Measurements from ENCODE around the gene DCAF4. TPM values are rescaled to one million over a fixed set of nuclear protein-coding genes. Genes with fewer than 3 reads are reported as not detected.

DCAF4 gene
- total and polyA plus RNA-seq, 8 donors = 0.58 to 139 (median 7.7) TPM

- no peaks in the 10 kb centered on the region for H3K27me3 ChIP-seq
- intact Hi-C loops (cut with DNase I; ENCODE audit: low total_unique reads) = no loop called here
- H3K4me3 ChIP-seq = no peak overlapping the region
- no peaks in the 10 kb centered on the region for H3K9me3 ChIP-seq
- TF ChIP-seq EP300 (IDR thresholded peaks at IDR 0.05) = no peak
- TF ChIP-seq POLR2AphosphoS5 (IDR thresholded peaks at IDR 0.05) = no peak
- no peak for TF ChIP-seq CTCF (IDR thresholded peaks at IDR 0.05)
- no peak for TF ChIP-seq POLR2A (IDR thresholded peaks at IDR 0.05)
- 90 to 97% (median 91%) methylated on average over 12 to 14 of the region's 14 CpGs for WGBS, 5 donors
- no peaks in the 10 kb centered on the region for H3K4me1 ChIP-seq
- peaks cover 31 to 100% (median 98%) of the 10 kb centered on the region in 4 donors for H3K36me3 ChIP-seq
- no peak for DNase-seq
- H3K27ac ChIP-seq = no peak overlapping the region
Measured at GRCh38 chr14:72942934-72943333, 16.7 kb downstream of the DCAF4 start.

GRCh38 chr14:72943876-72944430 is 17.7 kb downstream of the DCAF4 start:
- DNase-seq = no peak
- Histone ChIP-seq H3K27me3 (no peaks in the 10 kb centered on the region), H3K36me3 (peaks cover 29 to 95% (median 88%) of the 10 kb centered on the region in 4 donors), H3K9me3 (no peaks in the 10 kb centered on the region), H3K4me3 (no peak overlapping the region), H3K4me1 (no peaks in the 10 kb centered on the region), H3K27ac (no peak overlapping the region)
- TF ChIP-seq POLR2AphosphoS5 (IDR thresholded peaks at IDR 0.05) (no peak), CTCF (IDR thresholded peaks at IDR 0.05) (no peak), EP300 (IDR thresholded peaks at IDR 0.05) (no peak), POLR2A (IDR thresholded peaks at IDR 0.05) (no peak)
- WGBS, 5 donors = 88 to 94% (median 91%) methylated on average over 13 of the region's 13 CpGs
- intact Hi-C loops (cut with DNase I; ENCODE audit: low total_unique reads) = no loop called here

GRCh38 chr14:72945356-72946027 is 19.2 kb downstream of the DCAF4 start:
- Histone ChIP-seq H3K27me3 (no peaks in the 10 kb centered on the region), H3K4me3 (no peak overlapping the region), H3K4me1 (no peaks in the 10 kb centered on the region), H3K36me3 (peaks cover 21 to 84% (median 79%) of the 10 kb centered on the region in 4 donors), H3K9me3 (no peaks in the 10 kb centered on the region), H3K27ac (no peak overlapping the region)
- TF ChIP-seq POLR2A (IDR thresholded peaks at IDR 0.05) = no peak
- no peak for TF ChIP-seq CTCF (IDR thresholded peaks at IDR 0.05)
- no peak for TF ChIP-seq EP300 (IDR thresholded peaks at IDR 0.05)
- no peak for TF ChIP-seq POLR2AphosphoS5 (IDR thresholded peaks at IDR 0.05)
- whole genome bisulfite sequencing, 5 donors = 88 to 95% (median 93%) methylated on average over 13 of the region's 13 CpGs
- DNase-seq = no peak
- intact Hi-C loops (cut with DNase I; ENCODE audit: low total_unique reads) = no loop called here

- Histone ChIP-seq H3K27me3 (no peaks in the 10 kb centered on the region), H3K36me3 (peaks cover 21 to 81% (median 74%) of the 10 kb centered on the region in 4 donors), H3K27ac (no peak overlapping the region), H3K4me3 (no peak overlapping the region), H3K4me1 (no peaks in the 10 kb centered on the region), H3K9me3 (no peaks in the 10 kb centered on the region)
- intact Hi-C loops (cut with DNase I; ENCODE audit: low total_unique reads) = no loop called here
- 89 to 93% (median 90%) methylated on average over 8 of the region's 8 CpGs for WGBS, 5 donors
- DNase-seq = no peak
- no peak for TF ChIP-seq CTCF (IDR thresholded peaks at IDR 0.05)
- TF ChIP-seq POLR2A (IDR thresholded peaks at IDR 0.05) = no peak
- TF ChIP-seq POLR2AphosphoS5 (IDR thresholded peaks at IDR 0.05) = no peak
- no peak for TF ChIP-seq EP300 (IDR thresholded peaks at IDR 0.05)
Measured at GRCh38 chr14:72946491-72946890, 20.2 kb downstream of the DCAF4 start.
